Measurements from ENCODE around the gene KHSRP. TPM values are rescaled to one million over a fixed set of nuclear protein-coding genes. Genes with fewer than 3 reads are reported as not detected.
"Not testable (repeated sequence)": the region's sequence is repeated elsewhere in the genome, so short reads cannot be mapped to it uniquely, and the experiment has no call there.

Gene KHSRP
- total RNA-seq, 1 donor from 2014 or later = 81.9 TPM

DNA sequence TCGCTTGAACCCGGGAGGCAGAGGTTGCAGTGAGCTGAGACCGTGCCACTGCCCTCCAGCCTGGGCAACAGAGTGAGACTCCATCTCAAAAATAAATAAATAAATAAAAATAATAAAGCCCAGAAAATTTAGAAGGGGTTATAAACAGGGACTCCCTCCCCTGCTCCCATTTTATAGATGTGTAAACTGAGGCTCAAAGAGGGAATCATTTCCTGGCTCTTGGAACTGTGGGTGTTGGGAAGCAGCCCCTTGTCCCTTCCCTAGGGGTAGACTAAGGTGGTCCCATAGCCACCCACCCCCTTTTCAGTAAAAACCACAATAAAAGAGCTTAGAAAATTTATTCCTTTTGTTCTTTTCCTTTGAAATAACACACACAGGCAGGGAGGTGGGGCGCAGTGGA is 15.1 kb upstream of the KHSRP start:
- Histone ChIP-seq H3K36me3 (peaks cover 1% of the 10 kb centered on the region), H3K4me3 (no peak overlapping the region), H3K27me3 (ENCODE audit: low read depth) (no peaks in the 10 kb centered on the region), H3K4me1 (no peaks in the 10 kb centered on the region), H3K27ac (replicated peaks) (no peak overlapping the region), H3K9me3 (replicated peaks) (no peaks in the 10 kb centered on the region)
- intact Hi-C loops (cut with micrococcal nuclease) = no loop called here
- no peak for TF ChIP-seq CTCF (IDR thresholded peaks at IDR 0.05; ENCODE audit: borderline replicate concordance)
- no peak for DNase-seq

GRCh38 chr19:6433663-6434062 is 9.1 kb upstream of the KHSRP start, which contains the start of gene SLC25A41:
Gene SLC25A41 (minus strand): TSS chr19:6433763. CDS start chr19:6433693, 70 bp downstream.
- intact Hi-C loops (cut with micrococcal nuclease) = no loop called here
- Histone ChIP-seq H3K4me3 (no peak within 1 kb of the TSS), H3K27me3 (ENCODE audit: low read depth) (no peaks in the 10 kb centered on the region), H3K4me1 (no peaks in the 10 kb centered on the region), H3K36me3 (no peaks in the 10 kb centered on the region), H3K27ac (replicated peaks) (no peak within 1 kb of the TSS), H3K9me3 (replicated peaks) (no peaks in the 10 kb centered on the region)
- no peak for TF ChIP-seq CTCF (IDR thresholded peaks at IDR 0.05; ENCODE audit: borderline replicate concordance)
- no peak for DNase-seq

- Histone ChIP-seq H3K36me3 (no peaks in the 10 kb centered on the region), H3K9me3 (replicated peaks) (no peaks in the 10 kb centered on the region), H3K4me1 (no peaks in the 10 kb centered on the region), H3K4me3 (no peak overlapping the region), H3K27me3 (ENCODE audit: low read depth) (no peaks in the 10 kb centered on the region), H3K27ac (replicated peaks) (no peak overlapping the region)
- no peak for TF ChIP-seq CTCF (IDR thresholded peaks at IDR 0.05; ENCODE audit: borderline replicate concordance)
- DNase-seq = no peak
- intact Hi-C loops (cut with micrococcal nuclease) = no loop called here
Observed at GRCh38 chr19:6433165-6433564, 8.6 kb upstream of the KHSRP start.

- Histone ChIP-seq H3K9me3 (replicated peaks) (no peaks in the 10 kb centered on the region), H3K27me3 (ENCODE audit: low read depth) (no peaks in the 10 kb centered on the region), H3K36me3 (no peaks in the 10 kb centered on the region), H3K4me1 (no peaks in the 10 kb centered on the region), H3K27ac (replicated peaks) (no peak overlapping the region), H3K4me3 (no peak overlapping the region)
- intact Hi-C loops (cut with micrococcal nuclease) = no loop called here
- no peak for DNase-seq
- no peak for TF ChIP-seq CTCF (IDR thresholded peaks at IDR 0.05; ENCODE audit: borderline replicate concordance)
Observed at GRCh38 chr19:6431891-6432290, 7.3 kb upstream of the KHSRP start.

DNA sequence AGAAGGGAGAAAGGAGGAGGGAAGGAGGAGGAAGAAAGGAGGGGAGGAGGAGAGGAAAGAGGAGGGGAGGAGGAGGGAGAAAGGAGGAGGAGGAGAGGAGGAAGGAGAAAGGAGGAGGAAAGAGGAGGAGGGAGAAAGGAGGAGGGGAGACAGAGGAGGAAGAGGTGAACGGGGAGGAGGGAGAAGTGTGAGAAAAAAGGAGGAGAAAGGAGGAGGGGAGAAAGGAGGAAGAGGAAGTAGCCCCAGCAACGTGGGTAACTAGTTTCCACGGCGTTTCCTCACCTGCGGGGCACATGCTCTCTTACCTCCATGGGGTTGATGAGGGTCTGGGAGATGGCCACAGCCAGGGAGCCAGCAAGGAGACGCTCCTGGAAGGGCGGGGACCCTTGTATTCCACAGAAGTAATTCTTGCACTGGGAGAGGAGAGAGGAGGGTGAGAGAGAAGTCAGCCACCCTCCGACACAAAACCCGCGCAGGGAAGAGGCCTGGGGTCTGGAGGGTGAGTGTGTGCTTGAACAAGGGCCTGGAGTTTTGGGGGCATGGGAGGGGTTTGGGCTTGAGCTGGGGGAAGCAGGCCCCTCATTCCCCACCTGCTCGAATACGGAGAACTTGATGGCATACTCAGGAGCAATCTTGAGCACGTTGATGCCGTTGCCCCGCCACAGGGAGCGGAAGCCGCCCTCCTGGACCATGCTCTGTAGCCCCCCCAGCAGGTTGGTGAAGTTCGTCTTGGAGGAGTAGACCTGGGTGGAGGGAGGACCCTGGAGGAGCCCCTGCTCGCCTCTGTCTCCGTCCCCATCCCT is 5.0 kb upstream of the KHSRP start:
- Histone ChIP-seq H3K4me1 (peaks cover 6% of the 10 kb centered on the region), H3K9me3 (replicated peaks) (no peaks in the 10 kb centered on the region), H3K36me3 (no peaks in the 10 kb centered on the region), H3K27ac (replicated peaks) (no peak overlapping the region), H3K27me3 (ENCODE audit: low read depth) (no peaks in the 10 kb centered on the region), H3K4me3 (no peak overlapping the region)
- DNase-seq = no peak
- TF ChIP-seq CTCF (IDR thresholded peaks at IDR 0.05; ENCODE audit: borderline replicate concordance) = no peak
- intact Hi-C loops (cut with micrococcal nuclease) = no loop called here

DNA sequence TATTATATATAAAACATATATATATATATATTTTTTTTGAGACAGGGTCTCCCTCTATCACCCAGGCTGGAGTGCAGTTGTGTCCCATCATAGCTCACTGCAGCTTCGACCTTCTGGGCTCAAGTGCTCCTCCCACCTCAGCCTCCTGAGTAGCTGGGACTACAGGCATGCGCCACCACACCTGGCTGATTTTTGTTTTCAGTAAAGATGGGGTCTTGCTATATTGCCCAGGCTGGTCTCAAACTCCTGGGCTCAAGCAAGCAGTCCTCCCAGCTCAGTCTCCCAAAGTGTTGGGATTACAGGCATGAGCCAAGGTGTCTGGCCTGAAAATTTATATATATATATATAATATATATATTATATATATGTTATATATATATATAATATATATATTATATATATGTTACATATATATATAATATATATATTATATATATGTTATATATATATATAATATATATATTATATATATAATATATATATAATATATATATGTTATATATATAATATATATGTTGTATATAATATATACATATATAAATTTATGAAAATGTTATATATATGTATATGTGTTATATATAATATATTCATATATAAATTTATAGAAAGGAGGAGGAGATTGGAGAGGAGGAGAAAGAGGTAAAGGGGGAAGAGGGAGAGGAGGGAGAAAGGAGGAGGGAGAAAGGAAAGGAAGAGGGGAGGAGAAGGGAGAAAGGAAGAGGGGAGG is 4.2 kb upstream of the KHSRP start:
- H3K27me3 ChIP-seq (ENCODE audit: low read depth); intact Hi-C loops (cut with micrococcal nuclease); DNase-seq; H3K9me3 ChIP-seq (replicated peaks); H3K4me1 ChIP-seq; H3K36me3 ChIP-seq; H3K4me3 ChIP-seq; H3K27ac ChIP-seq (replicated peaks): not testable (repeated sequence)
